GM19043 (cell line): ENCODE measurements around the gene DUSP3.
"Not testable (repeated sequence)": the region's sequence is repeated elsewhere in the genome, so short reads cannot be mapped to it uniquely, and the experiment has no call there.

Source experiments
- ATAC-seq: cut with Tn5 transposase; IDR thresholded peaks from one replicate; pipeline ENCODE4 v1.9.1; 2021; ENCODE audit warnings: low read depth; ENCODE audit not compliant: unreplicated experiment

The DUSP3 gene

GRCh38 chr17:43803758-43804157 lies 25.0 kb upstream of the DUSP3 start:
- ATAC-seq, result no peak

GRCh38 chr17:43801844-43802243 lies 23.1 kb upstream of the DUSP3 start:
- no peak for ATAC-seq

DNA sequence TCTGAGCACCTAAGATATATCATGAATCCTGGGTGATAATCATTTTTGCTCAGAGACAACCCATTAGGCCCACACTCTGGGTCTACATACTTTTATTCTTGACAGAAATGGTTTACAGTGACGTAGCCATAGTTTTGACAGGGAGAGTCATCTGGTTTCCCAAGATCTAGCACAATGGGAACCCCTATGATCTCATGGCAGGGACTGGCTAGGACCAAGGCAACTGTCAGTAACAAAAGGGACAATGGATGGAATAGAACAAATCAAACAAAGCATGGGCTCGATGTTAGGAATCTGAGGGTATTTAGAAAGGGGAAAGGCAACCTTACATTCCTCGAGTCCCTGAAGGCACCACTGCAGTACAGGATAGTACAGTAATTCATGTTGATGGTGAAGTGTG lies 22.0 kb upstream of the DUSP3 start:
- ATAC-seq, result no peak

DNA sequence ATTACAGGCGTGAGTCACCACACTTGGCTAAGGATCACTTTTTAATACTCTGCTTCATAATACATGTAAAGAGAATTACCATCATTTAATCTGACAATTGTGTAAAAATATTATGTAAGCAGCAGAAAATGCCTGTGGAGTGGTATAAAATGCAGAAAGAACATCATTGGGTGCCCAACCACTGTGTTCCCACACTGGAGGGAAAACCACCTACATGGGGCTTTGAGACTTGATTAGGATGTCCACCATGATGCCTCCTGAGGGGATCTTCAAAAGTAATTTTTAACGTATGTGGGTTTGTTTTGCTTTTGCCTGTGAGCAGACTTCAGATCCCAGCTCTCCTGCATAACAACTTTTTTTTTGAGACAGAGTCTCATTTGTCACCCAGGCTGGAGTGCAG lies 20.3 kb upstream of the DUSP3 start:
- ATAC-seq, result no peak

GRCh38 chr17:43798024-43798423 lies 19.2 kb upstream of the DUSP3 start:
- not testable (repeated sequence) for ATAC-seq

DNA sequence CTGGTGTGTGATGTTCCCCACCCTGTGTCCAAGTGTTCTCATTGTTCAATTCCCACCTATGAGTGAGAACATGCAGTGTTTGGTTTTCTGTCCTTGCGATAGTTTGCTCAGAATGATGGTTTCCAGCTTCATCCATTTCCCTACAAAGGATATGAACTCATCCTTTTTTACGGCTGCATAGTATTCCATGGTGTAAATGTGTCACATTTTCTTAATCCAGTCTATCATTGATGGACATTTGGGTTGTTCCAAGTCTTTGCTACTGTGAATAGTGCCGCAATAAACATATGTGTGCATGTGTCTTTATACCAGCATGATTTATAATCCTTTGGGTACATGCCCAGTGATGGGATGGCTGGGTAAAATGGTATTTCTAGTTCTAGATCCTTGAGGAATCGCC lies 13.9 kb upstream of the DUSP3 start:
- ATAC-seq, result not testable (repeated sequence)

GRCh38 chr17:43791589-43791988 lies 12.8 kb upstream of the DUSP3 start:
- ATAC-seq, result no peak

DNA sequence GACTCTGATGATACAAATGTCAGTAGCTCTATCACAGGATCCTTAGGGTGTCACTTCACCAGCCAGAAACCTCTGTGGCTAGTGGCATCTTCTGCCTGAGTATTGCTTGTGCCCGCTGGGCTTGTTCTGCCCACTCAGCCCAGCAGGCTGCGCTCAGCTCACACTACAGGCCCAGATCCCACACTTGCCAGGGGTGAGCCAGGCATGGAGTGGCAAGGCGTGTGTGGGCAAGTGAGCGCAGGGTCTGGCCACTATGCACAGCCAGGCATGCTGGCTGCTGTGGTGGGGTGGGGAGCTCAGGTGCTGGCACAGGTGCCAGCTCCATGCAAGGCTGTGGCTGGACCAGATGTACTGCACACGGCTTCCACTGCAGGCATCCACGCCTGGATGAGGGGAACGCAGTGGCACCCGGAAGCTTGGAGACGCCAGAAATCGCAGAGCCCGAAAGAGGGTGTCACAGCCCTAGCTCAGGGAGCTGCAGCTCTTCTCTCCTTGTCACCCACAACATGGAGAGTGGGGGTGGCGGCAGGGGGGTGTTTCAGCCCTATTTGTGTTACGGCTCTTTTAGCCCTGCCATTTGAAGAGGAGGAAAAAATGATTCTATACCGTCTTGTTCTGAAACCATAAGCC lies 11.6 kb upstream of the DUSP3 start:
- no peak for ATAC-seq

DNA sequence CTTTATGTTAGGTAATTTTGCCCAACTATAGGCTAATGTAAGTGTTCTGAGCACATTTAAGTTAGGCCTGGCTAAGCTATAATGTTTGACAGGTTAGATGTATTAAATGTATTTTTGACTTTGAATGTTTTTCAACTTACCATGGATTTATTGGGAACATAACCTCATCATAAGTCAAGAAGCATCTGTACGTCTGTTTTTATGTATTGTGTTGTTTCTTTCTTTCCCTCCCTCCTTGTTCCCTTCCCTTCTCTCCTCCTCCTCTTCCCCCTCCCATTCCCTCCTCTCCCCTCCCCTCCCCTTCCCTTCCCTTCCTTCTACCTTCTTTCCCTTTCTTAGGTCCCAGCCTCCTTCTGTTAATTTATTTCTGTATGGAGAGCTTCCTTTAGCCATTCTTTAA lies 10.7 kb upstream of the DUSP3 start:
- ATAC-seq, result no peak

DNA sequence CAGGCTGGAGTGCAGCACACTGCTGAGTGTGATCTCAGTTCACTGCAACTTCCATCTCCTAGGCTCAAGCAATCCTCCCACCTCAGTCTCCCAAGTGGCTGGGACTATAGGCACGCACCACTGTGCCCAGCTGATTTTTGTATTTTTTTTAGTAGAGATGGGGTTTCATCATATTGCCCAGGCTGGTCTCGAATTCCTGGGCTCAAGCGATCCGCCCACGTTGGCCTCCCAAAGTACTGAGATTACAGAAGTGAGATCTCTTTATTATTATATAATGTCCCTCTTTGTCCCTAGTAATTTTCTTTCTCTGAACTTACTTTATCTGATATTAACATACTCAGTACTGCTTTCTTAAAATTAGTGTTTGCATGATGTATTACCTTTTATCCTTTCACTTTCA lies 9.8 kb upstream of the DUSP3 start:
- ATAC-seq, result no peak

DNA sequence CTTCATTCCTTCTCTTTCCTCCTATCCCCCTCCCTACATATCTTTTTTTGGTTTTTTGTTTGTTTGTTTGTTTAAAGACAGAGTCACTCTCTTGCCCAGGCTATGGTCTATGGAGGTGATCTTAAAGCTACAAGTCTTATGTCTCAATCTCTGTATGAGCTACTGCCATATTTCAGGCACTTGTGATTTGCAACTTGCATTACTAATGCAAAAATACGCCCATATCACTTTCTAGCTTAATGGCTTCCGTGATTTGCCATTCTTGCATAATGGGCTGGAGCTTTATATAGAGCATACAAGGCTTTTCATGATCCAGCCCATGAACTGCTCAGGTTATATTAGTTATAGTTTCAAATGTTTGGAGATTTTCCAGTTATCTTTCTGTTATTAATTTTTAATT lies 9.0 kb upstream of the DUSP3 start:
- no peak for ATAC-seq

DNA sequence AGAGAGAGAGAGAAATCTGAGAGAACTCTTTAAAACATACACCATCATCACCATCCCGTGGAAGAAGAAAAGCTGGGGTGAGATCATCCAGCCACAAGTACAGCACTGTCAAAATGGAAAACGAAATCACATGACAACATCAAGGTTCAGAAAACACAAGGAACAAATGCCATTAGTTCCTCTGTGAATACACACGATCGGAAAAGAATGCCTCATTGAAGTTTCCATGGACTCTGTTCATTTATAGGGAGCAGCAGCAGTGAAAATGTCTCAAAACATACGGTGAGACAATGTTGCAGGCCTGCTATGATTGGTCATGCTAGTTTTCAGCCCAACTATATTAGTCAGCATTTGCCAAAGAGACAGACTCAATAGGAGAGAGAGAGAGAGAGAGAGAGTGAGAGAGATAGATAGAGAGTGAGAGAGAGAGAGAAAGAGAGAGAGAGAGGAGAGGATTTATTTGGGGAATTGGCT lies 5.9 kb upstream of the DUSP3 start:
- no peak for ATAC-seq

GRCh38 chr17:43784068-43784467 lies 5.3 kb upstream of the DUSP3 start:
- no peak for ATAC-seq

- ATAC-seq, result no peak
Measured at GRCh38 chr17:43782913-43783680, 4.3 kb upstream of the DUSP3 start.

- no peak for ATAC-seq
Measured at GRCh38 chr17:43780135-43780534, 1.4 kb upstream of the DUSP3 start, which contains the start of gene CFAP97D1. Gene CFAP97D1 (plus strand): TSS chr17:43780435. CDS start chr17:43780463, 28 bp downstream.

GRCh38 chr17:43779145-43780125 lies 658 bp upstream of the DUSP3 start:
- ATAC-seq, result no peak

- no peak for ATAC-seq
Measured at GRCh38 chr17:43774304-43775250, 4.2 kb downstream of the DUSP3 start.

GRCh38 chr17:43772877-43773648 lies 5.7 kb downstream of the DUSP3 start:
- ATAC-seq, result no peak

DNA sequence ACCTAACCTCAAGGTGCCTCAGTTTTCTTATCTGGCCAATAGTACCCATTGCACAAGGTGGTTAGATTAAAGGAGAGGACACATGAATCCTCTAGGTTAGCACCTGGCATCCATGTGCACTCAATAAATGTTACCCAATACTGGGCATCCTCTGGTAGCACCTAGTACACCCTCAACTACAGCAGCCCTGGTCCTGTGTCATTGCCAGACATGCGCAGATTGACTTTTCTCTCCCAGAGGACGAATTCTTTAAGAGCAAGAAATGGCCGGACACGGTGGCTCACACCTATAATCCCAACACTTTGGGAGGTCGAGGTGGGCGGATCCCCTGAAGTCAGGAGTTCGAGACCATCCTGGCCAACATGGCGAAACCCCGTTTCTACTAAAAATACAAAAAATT lies 7.3 kb downstream of the DUSP3 start:
- no peak for ATAC-seq
